Central memory CD8-positive, alpha-beta T cell (primary cell): ENCODE data around the gene THBS1.

Experiments
- ATAC-seq: fragments of 150-1000 bp; cut with Tn5 transposase; replicated peaks from 2 replicates; pipeline ENCODE4 v1.10.0; 2022; ENCODE audit warnings: mild to moderate bottlenecking, moderate FRiP score, moderate number of reproducible peaks; ENCODE audit not compliant: poor library complexity, severe bottlenecking; ENCODE audit errors: extremely low read depth
- DNase-seq, 2 donors: peaks; one replicate each; pipeline ENCODE4 v3.0.0; 2021; ENCODE audit warnings: low spot score in 2 of 2
- H3K27ac Mint-ChIP-seq: one replicate; pipeline ENCODE4 v1.8.0; 2022; ENCODE audit warnings: low read depth, mild to moderate bottlenecking, moderate library complexity, mixed read lengths
- H3K27me3 Mint-ChIP-seq: one replicate; pipeline ENCODE4 v1.8.0; 2022; ENCODE audit warnings: mixed read lengths
- H3K36me3 Mint-ChIP-seq: one replicate; pipeline ENCODE4 v1.8.0; 2022; ENCODE audit warnings: mild to moderate bottlenecking, moderate library complexity, mixed read lengths; ENCODE audit not compliant: insufficient read depth
- H3K4me1 Mint-ChIP-seq: one replicate; pipeline ENCODE4 v1.8.0; 2022; ENCODE audit warnings: mixed read lengths
- H3K4me3 Mint-ChIP-seq: one replicate; pipeline ENCODE4 v1.8.0; 2022; ENCODE audit warnings: mild to moderate bottlenecking, moderate library complexity, mixed read lengths
- H3K9me3 Mint-ChIP-seq: one replicate; pipeline ENCODE4 v1.8.0; 2022; ENCODE audit warnings: mixed read lengths

Gene THBS1

DNA sequence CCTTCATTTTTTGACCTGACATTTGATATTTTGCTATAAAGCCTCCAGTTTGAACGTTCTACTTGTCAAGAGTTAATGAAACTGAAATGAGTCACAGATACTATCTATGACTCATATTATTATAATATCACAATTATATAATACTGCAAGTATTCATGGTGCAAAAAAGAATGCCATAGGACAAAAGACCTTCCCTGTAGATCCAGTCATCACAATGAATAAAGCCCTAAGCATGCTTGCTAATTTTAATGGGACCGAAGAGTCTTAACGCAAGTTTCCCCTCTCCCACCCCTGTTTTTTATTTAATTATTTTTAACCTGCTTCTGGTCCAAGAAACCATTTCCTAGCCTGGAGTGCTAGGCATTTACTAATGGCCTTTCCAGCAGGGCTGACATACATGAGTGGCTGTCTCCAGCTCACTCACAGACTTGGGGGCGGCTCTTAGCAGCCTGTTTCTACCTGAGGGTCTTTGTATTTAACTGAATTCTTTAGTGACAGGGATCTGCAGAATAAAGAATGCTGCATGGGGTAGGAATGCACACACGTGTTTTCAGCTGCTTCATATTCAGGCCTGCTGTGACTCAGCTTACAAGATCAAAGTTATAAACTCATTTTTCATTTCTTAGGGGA lies 61.2 kb downstream of the THBS1 start:
- Mint-ChIP-seq H3K27ac (peak overlapping the region; percentile 92), H3K36me3 (no peaks in the 10 kb centered on the region), H3K4me3 (peak overlapping the region; percentile 33), H3K4me1 (peaks cover 27% of the 10 kb centered on the region), H3K27me3 (no peaks in the 10 kb centered on the region), H3K9me3 (no peaks in the 10 kb centered on the region)
- DNase-seq (no peak), ATAC-seq (peak; percentile 37)

- H3K4me1 Mint-ChIP-seq: peaks cover 27% of the 10 kb centered on the region
- H3K27ac Mint-ChIP-seq: no peak overlapping the region
- DNase-seq: no peak
- no peak for ATAC-seq
- H3K4me3 Mint-ChIP-seq: no peak overlapping the region
- peaks cover 1% of the 10 kb centered on the region for H3K36me3 Mint-ChIP-seq
- no peaks in the 10 kb centered on the region for H3K9me3 Mint-ChIP-seq
- H3K27me3 Mint-ChIP-seq: no peaks in the 10 kb centered on the region
Measured at GRCh38 chr15:39643727-39644126, 62.8 kb downstream of the THBS1 start.

DNA sequence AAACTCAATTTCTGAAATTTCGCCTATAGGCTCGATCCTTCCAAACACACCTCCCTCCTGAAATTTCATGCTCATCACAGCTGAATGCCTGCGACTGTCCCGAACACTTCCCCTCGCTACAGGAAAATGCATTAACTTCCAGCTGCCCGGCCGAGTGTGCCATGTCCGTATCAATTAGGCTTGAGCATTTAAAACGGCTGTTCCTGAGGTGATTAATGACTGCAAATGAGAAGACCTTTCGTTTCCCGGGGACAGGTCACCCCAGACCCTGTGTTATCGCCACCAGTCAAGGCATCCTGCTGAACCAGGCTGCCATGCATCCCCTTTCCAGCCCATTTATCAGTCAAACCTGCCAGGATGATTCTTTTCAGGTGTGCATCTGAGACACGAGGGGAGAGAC lies 63.3 kb downstream of the THBS1 start:
- no peak overlapping the region for H3K4me3 Mint-ChIP-seq
- H3K27ac Mint-ChIP-seq: no peak overlapping the region
- H3K36me3 Mint-ChIP-seq: peaks cover 1% of the 10 kb centered on the region
- ATAC-seq (no peak), DNase-seq (no peak)
- no peaks in the 10 kb centered on the region for H3K27me3 Mint-ChIP-seq
- H3K9me3 Mint-ChIP-seq: no peaks in the 10 kb centered on the region
- H3K4me1 Mint-ChIP-seq: peaks cover 27% of the 10 kb centered on the region

- Mint-ChIP-seq H3K27me3 (no peaks in the 10 kb centered on the region), H3K27ac (no peak overlapping the region), H3K4me3 (no peak overlapping the region), H3K36me3 (peaks cover 1% of the 10 kb centered on the region), H3K4me1 (peaks cover 21% of the 10 kb centered on the region), H3K9me3 (no peaks in the 10 kb centered on the region)
- ATAC-seq (no peak), DNase-seq (no peak)
Measured at GRCh38 chr15:39645138-39645975, 64.5 kb downstream of the THBS1 start.

- Mint-ChIP-seq H3K27me3 (no peaks in the 10 kb centered on the region), H3K9me3 (no peaks in the 10 kb centered on the region), H3K4me3 (no peak overlapping the region), H3K27ac (no peak overlapping the region), H3K4me1 (peaks cover 15% of the 10 kb centered on the region), H3K36me3 (peaks cover 1% of the 10 kb centered on the region)
- no peak for ATAC-seq
- no peak for DNase-seq
Measured at GRCh38 chr15:39645976-39646257, 65.0 kb downstream of the THBS1 start.

- Mint-ChIP-seq H3K4me3 (no peak overlapping the region), H3K27ac (no peak overlapping the region), H3K36me3 (peaks cover 1% of the 10 kb centered on the region), H3K4me1 (peaks cover 10% of the 10 kb centered on the region), H3K27me3 (no peaks in the 10 kb centered on the region), H3K9me3 (no peaks in the 10 kb centered on the region)
- ATAC-seq: no peak
- no peak for DNase-seq
Measured at GRCh38 chr15:39646425-39646824, 65.5 kb downstream of the THBS1 start.
